Measurements from ENCODE around the gene CELF2.

Gene CELF2

GRCh38 chr10:11111490-11111889 is 93.8 kb downstream of the CELF2 start:
- H3K27ac ChIP-seq = no peak overlapping the region
- no peaks in the 10 kb centered on the region for H3K9me3 ChIP-seq (ENCODE audit: control insufficient read depth, low read length)
- H3K36me3 ChIP-seq (ENCODE audit: control insufficient read depth, insufficient read depth, low read length) = no peaks in the 10 kb centered on the region
- no peak overlapping the region for H2AFZ ChIP-seq
- no peaks in the 10 kb centered on the region for H3K4me1 ChIP-seq
- no peaks in the 10 kb centered on the region for H3K79me2 ChIP-seq
- no peak overlapping the region for H3K4me3 ChIP-seq (ENCODE audit: low read depth, low read length)
- H3K4me2 ChIP-seq (ENCODE audit: low read length) = no peak overlapping the region
- no peak for TF ChIP-seq CTCF (IDR thresholded peaks at IDR 0.05)
- H3K9ac ChIP-seq = no peak overlapping the region
- no peaks in the 10 kb centered on the region for H3K27me3 ChIP-seq (ENCODE audit: control insufficient read depth, insufficient read depth, low read length)

DNA sequence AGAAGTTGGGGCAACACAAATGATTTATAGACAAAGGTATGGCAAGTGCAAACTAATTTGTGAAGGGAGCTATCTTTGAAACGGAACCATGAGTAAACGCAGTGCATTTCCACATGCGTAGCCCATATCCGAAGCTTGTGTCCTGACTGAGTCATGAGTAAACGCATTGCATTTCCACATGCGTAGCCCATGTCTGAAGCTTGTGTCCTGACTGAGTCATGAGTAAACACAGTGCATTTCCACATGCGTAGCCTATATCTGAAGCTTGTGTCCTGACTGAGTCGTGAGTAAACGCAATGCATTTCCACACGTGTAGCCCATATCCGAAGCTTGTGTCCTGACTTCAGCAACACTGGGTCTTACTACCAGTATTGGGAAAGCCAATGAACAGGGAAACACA is 95.0 kb downstream of the CELF2 start:
- no peak for TF ChIP-seq CTCF (IDR thresholded peaks at IDR 0.05)

DNA sequence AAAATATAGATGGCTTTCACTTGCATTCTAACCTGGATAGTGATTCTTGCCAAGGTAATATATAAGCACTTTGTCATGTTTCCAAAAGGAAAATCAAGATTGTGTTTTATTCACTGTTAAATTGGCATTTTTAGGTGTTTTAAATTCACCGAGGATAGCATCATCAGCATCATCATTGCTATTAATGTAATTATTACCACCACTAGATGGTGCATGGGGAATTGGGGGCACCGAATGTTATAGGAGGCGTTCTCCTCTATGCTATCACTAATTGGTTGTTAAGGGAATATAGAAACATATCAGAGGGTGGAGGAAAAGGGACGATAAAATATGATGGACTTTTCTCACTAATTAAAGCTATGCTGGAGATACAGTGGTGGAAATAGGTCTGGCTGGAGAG is 95.5 kb downstream of the CELF2 start:
- Histone ChIP-seq H3K27ac (no peak overlapping the region), H3K9ac (no peak overlapping the region), H2AFZ (no peak overlapping the region), H3K27me3 (ENCODE audit: control insufficient read depth, insufficient read depth, low read length) (no peaks in the 10 kb centered on the region), H3K4me2 (ENCODE audit: low read length) (no peak overlapping the region), H3K79me2 (no peaks in the 10 kb centered on the region), H3K9me3 (ENCODE audit: control insufficient read depth, low read length) (no peaks in the 10 kb centered on the region), H3K36me3 (ENCODE audit: control insufficient read depth, insufficient read depth, low read length) (no peaks in the 10 kb centered on the region), H3K4me3 (ENCODE audit: low read depth, low read length) (no peak overlapping the region), H3K4me1 (no peaks in the 10 kb centered on the region)
- peak; percentile 17 for TF ChIP-seq CTCF (IDR thresholded peaks at IDR 0.05)

More for the DNA sequence above, 95.0 kb downstream of the CELF2 start:
- Histone ChIP-seq H2AFZ (no peak overlapping the region), H3K4me1 (no peaks in the 10 kb centered on the region), H3K9me3 (ENCODE audit: control insufficient read depth, low read length) (no peaks in the 10 kb centered on the region), H3K9ac (no peak overlapping the region), H3K4me2 (ENCODE audit: low read length) (no peak overlapping the region), H3K79me2 (no peaks in the 10 kb centered on the region), H3K27ac (no peak overlapping the region), H3K27me3 (ENCODE audit: control insufficient read depth, insufficient read depth, low read length) (no peaks in the 10 kb centered on the region), H3K4me3 (ENCODE audit: low read depth, low read length) (no peak overlapping the region), H3K36me3 (ENCODE audit: control insufficient read depth, insufficient read depth, low read length) (no peaks in the 10 kb centered on the region)

GRCh38 chr10:11114269-11114668 is 96.6 kb downstream of the CELF2 start:
- no peaks in the 10 kb centered on the region for H3K4me1 ChIP-seq
- no peak overlapping the region for H3K27ac ChIP-seq
- no peak overlapping the region for H3K9ac ChIP-seq
- H3K27me3 ChIP-seq (ENCODE audit: control insufficient read depth, insufficient read depth, low read length) = no peaks in the 10 kb centered on the region
- no peak overlapping the region for H2AFZ ChIP-seq
- H3K79me2 ChIP-seq = no peaks in the 10 kb centered on the region
- H3K4me2 ChIP-seq (ENCODE audit: low read length) = no peak overlapping the region
- no peaks in the 10 kb centered on the region for H3K36me3 ChIP-seq (ENCODE audit: control insufficient read depth, insufficient read depth, low read length)
- no peak overlapping the region for H3K4me3 ChIP-seq (ENCODE audit: low read depth, low read length)
- no peak for TF ChIP-seq CTCF (IDR thresholded peaks at IDR 0.05)
- H3K9me3 ChIP-seq (ENCODE audit: control insufficient read depth, low read length) = no peaks in the 10 kb centered on the region

GRCh38 chr10:11115337-11115736 is 97.7 kb downstream of the CELF2 start:
- Histone ChIP-seq H3K27ac (no peak overlapping the region), H3K9me3 (ENCODE audit: control insufficient read depth, low read length) (no peaks in the 10 kb centered on the region), H3K27me3 (ENCODE audit: control insufficient read depth, insufficient read depth, low read length) (no peaks in the 10 kb centered on the region), H3K4me3 (ENCODE audit: low read depth, low read length) (no peak overlapping the region), H3K79me2 (no peaks in the 10 kb centered on the region), H3K36me3 (ENCODE audit: control insufficient read depth, insufficient read depth, low read length) (no peaks in the 10 kb centered on the region), H3K4me2 (ENCODE audit: low read length) (no peak overlapping the region), H3K9ac (no peak overlapping the region), H3K4me1 (no peaks in the 10 kb centered on the region), H2AFZ (no peak overlapping the region)
- no peak for TF ChIP-seq CTCF (IDR thresholded peaks at IDR 0.05)

Data from parathyroid adenoma (tissue), 2 donors.